ENCODE measurements around the gene NFASC. TPM values are rescaled to one million over a fixed set of nuclear protein-coding genes. Genes with fewer than 3 reads are reported as not detected.

Gene NFASC
- total and polyA plus RNA-seq, 2 experiments from 2014 or later: 3.9 to 11.7 TPM

- Histone ChIP-seq H3K9me2 (ENCODE audit: insufficient read depth) (no peaks in the 10 kb centered on the region), H3K27ac (ENCODE audit: low read depth) (no peak overlapping the region), H3K36me3 (ENCODE audit: insufficient read depth) (no peaks in the 10 kb centered on the region), H2AFZ (no peak overlapping the region), H3F3A (replicated peaks; ENCODE audit: low read depth) (no peaks in the 10 kb centered on the region), H3K27me3 (ENCODE audit: insufficient read depth) (no peaks in the 10 kb centered on the region), H3K4me3 (no peak overlapping the region), H4K20me1 (replicated peaks; ENCODE audit: insufficient read depth) (no peaks in the 10 kb centered on the region), H3K79me2 (replicated peaks; ENCODE audit: insufficient read depth) (no peaks in the 10 kb centered on the region), H3K4me2 (no peak overlapping the region), H3K4me1 (ENCODE audit: insufficient read depth) (peaks cover 17% of the 10 kb centered on the region; the same call in 1 of the 2 replicates)
- H3K36me3 Mint-ChIP-seq (ENCODE audit: low read depth): no peaks in the 10 kb centered on the region; the same call in 2 of the 3 replicates
- peaks cover 31% of the 10 kb centered on the region for H3K4me1 Mint-ChIP-seq
- no peak overlapping the region for H3K4me3 Mint-ChIP-seq
- H3K27me3 Mint-ChIP-seq (ENCODE audit: insufficient read depth, low read depth, poor library complexity): peaks cover 23% of the 10 kb centered on the region
- H3K27ac Mint-ChIP-seq: no peak overlapping the region
- TF ChIP-seq ETS1 (IDR thresholded peaks at IDR 0.05): no peak
- TF ChIP-seq NANOG (IDR thresholded peaks at IDR 0.05; ENCODE audit: borderline replicate concordance): no peak
- TF ChIP-seq POLR2AphosphoS5 (IDR thresholded peaks at IDR 0.05; ENCODE audit: low read depth): no peak
- no peak for TF ChIP-seq ZNF462 (CRISPR knock-in tag; IDR thresholded peaks at IDR 0.05)
- TF ChIP-seq REST (IDR thresholded peaks at IDR 0.05; ENCODE audit: unreplicated experiment): no peak
- no peak for TF ChIP-seq ZNF114 (CRISPR knock-in tag; IDR thresholded peaks at IDR 0.05)
- no peak for TF ChIP-seq JUNB (IDR thresholded peaks at IDR 0.05; ENCODE audit: unreplicated experiment)
- no peak for TF ChIP-seq EZH2 (IDR thresholded peaks at IDR 0.05; ENCODE audit: low read depth, unreplicated experiment)
- TF ChIP-seq STAT1 (IDR thresholded peaks at IDR 0.05; ENCODE audit: unreplicated experiment): no peak
- TF ChIP-seq ZNF331 (CRISPR knock-in tag; IDR thresholded peaks at IDR 0.05; ENCODE audit: low read depth): no peak
- no peak for TF ChIP-seq EZH2phosphoT487 (IDR thresholded peaks at IDR 0.05; ENCODE audit: unreplicated experiment)
- TF ChIP-seq CREB1 (CRISPR knock-in tag; IDR thresholded peaks at IDR 0.05; ENCODE audit: low read depth): no peak
- TF ChIP-seq CTCF (conservative IDR thresholded peaks at IDR 0.05; ENCODE audit: low read depth in 2 of 2): no peak
- no peak for DNase-seq (ENCODE audit: low spot score)
- H3K9me3 Mint-ChIP-seq: no peaks in the 10 kb centered on the region
- no peak for ATAC-seq
These were observed 123.6 kb downstream of the NFASC start for GRCh38 chr1:204994086-204994862.
